HG03135 (cell line): ENCODE measurements around the gene TMEM115.

Source experiments
- ATAC-seq: cut with Tn5 transposase; IDR thresholded peaks from one replicate; pipeline ENCODE4 v1.9.1; 2021; ENCODE audit warnings: mild to moderate bottlenecking, moderate library complexity; ENCODE audit not compliant: unreplicated experiment

TMEM115 gene

DNA sequence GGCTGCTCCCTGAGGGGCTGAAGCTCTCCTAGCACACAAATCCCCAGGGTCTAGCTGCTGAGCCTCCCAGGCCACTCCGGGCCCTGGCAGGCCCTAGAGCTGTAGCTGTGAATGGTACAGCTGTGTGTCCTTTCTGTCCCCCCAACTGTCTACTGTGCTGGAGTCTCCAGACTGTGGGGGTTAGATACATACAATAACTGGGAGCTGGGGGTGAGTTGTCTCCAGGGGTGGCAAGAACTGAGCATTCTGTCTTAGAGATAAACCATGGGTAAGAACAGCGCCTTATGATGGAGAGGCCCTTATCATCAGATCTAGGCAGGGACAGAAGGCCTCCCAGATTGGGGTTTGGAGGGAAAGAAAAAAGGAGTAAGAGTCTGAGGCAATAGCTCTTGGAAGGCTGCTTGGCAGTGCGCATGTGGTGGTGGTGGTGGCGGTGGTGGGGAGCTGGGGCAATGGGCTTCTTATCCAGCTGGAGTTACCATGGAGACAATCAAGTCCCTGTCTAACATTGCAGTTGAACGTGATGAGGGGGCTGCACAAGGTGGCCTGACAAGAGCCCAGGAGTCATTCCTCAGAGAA lies 5.0 kb downstream of the TMEM115 start:
- ATAC-seq = no peak

DNA sequence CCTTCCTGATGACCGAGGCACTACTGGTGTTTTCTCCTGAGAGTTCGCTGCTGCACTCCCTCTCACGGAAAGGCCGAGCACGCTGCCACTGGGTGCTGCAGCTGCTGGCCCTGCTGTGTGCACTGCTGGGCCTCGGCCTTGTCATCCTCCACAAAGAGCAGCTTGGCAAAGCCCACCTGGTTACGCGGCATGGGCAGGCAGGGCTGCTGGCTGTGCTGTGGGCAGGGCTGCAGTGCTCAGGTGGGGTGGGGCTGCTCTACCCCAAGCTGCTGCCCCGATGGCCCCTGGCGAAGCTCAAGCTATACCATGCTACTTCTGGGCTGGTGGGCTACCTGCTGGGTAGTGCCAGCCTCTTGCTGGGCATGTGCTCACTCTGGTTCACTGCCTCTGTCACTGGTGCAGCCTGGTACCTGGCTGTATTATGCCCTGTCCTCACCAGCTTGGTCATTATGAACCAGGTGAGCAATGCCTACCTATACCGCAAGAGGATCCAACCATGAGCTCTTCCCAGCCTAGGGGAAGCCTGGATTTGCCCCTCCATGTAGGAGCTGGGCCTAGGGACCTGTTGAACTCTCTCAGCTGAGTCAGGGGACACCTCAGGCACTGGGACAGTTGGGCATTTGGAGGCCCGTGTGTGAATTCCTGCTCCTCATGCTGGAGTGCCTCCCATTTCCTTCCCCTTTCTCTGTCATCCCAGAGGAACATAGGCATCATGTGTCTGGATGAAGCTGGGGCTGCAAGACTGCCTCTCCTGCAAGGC lies 5.9 kb downstream of the TMEM115 start:
- ATAC-seq = no peak

DNA sequence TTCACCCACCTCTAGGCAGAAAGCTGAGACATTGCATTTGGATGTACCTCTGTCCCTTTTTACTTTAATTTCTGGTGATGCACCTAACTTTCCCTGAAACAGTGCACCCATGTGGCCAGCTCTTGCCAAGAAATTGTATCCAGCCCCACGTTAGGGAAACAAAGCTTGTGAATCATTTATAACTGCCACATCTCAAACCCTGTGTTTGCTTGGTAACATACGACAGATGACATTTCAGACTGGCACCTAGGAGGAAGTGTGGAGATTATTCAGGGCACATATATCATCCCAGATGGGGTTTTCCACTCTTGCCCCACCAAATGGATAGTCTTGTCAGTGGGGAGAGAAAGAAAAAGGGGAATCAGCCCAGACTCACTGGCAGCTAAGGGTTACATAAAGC lies 6.5 kb downstream of the TMEM115 start:
- ATAC-seq = no peak

DNA sequence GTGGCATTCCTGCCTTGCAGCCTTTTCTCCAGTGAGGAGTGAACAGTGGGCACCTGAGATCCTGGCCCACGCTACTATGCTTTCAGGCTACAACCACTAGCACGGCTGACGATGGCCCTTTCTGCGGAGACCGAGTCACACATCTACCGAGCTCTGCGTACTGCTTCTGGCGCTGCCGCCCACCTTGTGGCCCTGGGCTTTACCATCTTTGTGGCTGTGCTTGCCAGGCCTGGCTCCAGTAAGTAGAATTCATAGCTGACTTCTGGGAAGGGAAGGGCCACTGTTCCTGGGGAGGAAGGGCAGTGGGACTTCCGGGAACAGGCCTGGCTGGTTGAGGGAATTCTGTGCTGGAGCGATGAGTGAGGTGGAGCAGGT lies 8.0 kb downstream of the TMEM115 start:
- no peak for ATAC-seq

DNA sequence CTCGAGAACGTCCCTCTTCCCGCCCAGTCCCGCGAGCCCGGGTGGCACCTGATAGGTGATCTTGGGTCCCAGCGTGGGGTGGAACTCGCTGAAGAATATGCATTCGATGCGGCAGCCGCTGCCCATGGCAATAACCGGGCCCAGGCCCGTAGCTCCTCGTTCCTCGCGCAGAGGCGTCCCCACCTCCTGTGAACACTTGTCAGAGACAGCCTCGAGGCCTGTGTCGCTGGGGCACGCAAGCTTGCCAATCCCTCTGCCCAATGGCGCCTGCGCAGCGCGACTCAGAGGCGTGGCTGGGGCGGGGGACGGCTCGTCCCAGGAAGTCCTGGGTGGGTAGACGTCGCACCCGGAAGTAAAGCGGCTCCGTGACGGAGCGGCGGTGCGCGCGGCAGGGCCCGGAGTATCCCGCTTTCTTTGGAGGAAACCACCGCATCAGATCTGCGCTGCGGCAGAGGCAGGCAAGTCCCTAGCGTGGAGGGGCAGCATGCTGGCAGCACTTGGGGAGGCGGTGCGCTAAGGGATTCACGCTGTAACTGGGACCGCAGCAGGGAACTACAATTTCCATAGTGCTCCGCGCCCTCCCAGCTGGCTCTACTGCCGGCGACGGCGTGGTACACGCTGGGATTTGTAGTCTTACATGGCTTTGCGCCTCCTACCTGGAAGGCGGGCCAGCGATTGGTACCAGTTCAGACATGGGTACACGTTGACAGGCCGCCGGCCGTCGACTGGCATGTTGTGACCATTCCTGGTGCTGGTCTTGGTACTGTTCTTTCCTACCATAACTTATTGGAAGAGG lies 8.6 kb downstream of the TMEM115 start, which contains the start of the genes CYB561D2 and NPRL2:
Gene CYB561D2 (plus strand): TSS at position 336 of the 796 bp plus-strand sequence. CDS start 572 bp downstream, outside the sequence.
Gene NPRL2 (minus strand): TSS at position 249 of the 796 bp plus-strand sequence. CDS start 123 bp downstream, at position 126.
- ATAC-seq = peak; percentile 78

DNA sequence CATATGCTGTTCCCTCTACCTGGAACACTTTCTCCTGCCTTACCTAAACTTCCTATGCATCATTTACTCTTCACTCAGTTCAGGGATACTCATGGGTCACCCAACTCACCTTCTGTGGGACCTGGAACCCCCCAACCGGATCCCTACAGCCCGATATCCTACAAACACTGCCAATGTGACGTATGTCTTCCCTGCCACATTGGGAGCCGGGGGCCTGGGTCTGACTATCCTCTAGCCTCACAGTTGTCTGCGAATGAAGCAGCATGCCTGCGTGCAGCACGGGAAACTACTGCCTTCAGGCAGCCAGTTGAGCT lies 9.2 kb downstream of the TMEM115 start:
- no peak for ATAC-seq

DNA sequence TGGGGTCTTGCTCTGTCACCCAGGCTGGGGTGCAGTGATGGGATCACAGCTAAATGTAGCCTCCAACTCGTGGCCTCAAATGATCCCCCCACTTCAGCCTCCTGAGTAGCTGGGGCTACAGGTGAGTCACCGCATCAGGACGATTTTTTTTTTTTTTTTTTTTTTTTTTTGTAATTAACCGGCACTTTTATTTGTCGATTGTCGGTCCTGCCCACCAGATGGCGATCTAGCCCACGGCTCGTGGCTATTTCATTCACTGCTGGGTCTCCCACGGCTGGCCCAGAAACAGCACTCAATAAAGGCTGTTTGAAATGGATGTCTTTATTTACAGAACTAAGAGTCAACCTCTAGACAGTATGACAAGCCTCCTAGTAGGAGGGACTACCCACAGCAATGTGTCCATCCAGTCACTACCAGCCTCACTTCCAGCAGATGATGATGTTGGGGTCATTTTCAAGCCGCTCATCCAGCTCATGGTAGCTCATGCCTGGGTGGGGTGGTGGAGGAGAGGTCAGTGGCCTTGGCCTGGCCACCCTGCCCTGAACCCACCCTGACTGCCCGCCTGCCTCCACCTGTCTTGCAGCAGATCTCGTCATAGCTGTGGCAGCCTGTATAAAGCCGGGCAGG lies 12.0 kb downstream of the TMEM115 start:
- ATAC-seq = no peak

DNA sequence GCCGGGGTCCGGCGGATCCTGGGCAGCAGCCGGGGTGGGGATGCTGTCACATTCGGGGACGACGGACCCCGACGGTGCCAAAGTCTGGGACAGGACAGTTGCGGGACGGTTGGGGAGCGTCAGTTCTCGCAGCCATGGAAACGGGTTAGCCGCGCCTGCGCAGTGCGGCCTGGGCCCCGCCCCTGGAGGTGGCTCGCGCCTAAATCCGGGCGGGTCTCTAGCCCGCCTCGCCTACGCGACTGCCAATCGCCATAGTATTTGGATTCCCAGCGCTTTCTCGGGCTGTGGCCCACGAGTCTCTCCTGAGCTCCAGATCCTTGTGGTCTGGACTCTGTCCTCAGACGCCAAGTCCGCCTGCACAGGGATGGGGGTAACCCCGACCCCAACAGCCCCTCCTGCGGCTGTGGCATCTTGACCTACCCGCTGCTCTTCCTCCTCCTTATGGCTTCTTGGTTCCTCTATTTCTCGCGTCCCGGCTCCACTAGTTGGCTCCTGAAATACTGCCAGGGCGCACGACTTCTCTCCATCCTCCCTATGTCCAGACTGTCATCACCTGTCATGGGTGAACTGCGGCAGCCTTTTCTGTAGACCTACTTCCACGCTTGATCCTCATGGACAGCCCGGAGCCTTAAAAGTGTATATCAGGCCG lies 13.6 kb downstream of the TMEM115 start, which contains the start of gene ZMYND10:
Gene ZMYND10 (minus strand): TSS at position 147 of the 649 bp plus-strand sequence. CDS start 153 bp downstream, outside the sequence.
- ATAC-seq = no peak

DNA sequence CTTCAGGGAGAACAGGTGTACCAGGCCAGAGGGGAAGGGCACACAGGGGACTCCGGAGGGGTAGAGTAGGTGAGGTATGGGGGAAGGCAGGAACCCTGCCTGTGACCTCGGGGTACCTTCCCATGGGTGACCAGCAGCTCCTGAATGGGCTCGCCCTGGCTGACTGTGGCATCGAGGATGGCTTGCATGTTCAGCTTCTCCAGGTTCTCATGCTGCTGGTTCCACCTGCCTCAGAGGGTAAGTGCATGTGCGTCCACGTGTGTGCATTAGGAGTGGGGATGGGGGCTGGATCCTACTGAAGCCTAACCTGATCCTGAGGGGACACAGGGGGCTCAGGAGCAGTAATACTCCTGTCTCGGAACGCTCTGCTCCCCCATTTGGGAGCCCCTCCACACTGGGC lies 14.3 kb downstream of the TMEM115 start:
- no peak for ATAC-seq

DNA sequence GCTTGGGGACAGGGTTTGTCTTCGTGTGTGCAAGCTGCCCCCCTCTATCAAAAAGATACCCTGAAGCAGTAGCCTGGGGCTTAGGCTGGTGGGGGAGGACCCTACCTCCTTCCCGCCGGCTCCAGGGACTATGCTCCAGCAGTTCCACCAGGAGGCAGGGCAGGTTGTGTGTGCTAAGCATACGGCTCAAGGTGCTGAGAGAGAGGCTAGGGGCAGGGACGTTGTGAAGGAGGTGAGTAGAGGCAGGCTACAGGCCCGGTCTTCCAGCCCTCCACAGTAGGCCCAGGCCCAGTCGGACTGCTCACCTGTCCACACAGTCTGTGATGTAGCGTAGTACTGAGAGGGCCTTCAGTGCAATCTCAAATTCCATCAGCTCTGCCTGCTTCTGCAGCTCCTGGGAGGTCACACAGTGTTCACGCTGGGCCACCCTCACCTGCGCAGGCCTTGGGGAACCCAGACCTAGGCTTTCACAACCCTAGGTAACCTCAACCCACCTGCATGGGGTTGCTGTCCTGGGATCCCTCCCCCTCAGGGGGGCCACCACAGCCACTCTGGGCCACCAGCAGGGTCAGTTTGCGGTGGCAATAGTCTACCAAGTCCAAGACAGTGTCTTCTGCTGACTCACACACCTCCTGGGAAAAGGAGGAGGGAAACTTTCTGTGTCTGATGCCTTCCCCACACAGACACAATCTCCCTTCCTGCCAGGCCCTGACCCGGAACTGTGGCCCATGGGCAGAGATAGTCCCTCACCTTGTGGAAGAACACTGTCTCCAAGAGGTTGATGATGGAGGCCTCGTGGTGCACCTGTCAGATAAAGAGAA lies 16.3 kb downstream of the TMEM115 start:
- ATAC-seq = no peak

DNA sequence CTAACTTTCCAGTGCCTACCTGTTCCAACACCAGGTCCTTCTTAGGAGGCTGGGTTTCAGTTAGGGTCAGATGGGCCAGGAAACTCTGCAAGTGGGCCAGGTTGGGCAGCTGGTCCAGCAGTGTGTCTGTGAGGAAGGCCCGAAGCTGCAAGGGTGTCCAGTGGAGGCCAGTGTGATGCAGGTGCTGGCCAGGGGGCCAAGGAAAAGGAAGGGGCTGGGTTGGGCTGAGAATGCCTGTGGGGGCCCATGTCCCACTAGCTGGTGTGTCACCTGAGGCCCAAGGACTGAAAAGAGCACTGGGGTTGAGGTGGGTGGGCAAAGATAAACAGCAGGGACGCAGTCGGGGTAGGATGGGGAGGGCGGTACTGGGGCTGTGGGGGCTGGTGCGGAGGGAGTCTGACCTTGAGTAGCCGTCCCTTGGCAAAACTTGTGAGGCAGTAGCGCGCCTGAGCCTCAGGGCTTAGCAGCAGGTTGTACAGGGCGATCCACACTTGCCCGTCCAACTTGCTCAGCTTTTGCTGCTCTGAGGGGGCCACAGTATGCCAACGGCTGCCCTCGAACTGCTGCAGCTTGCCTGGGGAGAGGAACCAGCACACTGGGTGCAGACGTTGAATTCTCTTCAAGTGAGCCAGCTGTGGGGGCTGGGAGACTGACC lies 17.2 kb downstream of the TMEM115 start:
- ATAC-seq = no peak

DNA sequence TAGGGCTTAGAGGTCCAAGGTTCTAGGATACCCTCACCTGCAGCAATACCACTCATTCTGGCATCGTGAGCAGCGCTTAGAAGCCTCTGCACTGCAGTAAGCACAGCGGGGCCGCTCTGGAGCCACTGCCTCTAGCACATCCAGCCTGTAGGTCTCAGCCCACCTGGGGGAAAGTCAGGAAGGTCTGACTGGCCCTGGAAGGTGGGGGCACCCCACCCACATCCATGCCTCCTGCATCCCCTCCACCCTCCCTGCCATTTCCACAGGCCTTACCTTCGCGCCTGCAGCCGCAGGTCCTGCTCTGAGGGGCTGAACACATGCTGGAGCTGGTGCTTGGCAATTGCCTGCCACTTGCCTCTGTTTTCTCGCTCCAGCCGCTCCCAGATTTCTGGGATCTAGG lies 17.8 kb downstream of the TMEM115 start:
- no peak for ATAC-seq

DNA sequence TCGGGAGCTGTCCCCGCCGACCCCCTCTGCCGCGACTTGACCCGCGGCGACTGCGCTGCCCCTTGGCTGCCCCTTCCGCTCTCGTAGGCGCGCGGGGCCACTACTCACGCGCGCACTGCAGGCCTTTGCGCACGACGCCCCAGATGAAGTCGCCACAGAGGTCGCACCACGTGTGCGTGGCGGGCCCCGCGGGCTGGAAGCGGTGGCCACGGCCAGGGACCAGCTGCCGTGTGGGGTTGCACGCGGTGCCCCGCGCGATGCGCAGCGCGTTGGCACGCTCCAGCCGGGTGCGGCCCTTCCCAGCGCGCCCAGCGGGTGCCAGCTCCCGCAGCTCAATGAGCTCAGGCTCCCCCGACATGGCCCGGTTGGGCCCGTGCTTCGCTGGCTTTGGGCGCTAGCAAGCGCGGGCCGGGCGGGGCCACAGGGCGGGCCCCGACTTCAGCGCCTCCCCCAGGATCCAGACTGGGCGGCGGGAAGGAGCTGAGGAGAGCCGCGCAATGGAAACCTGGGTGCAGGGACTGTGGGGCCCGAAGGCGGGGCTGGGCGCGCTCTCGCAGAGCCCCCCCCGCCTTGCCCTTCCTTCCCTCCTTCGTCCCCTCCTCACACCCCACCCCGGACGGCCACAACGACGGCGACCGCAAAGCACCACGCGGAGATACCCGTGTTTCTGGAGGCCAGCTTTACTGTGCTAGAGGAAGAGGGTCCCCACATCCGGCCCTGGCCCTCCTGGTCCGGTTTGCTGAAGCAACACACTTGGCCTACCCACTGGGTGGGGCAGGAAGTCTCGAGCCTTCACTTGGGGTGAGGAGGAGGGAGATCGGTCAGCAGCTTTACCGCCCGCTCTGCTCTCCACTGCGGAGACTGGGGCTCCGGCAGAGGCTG lies 18.6 kb downstream of the TMEM115 start, which contains the start of gene RASSF1:
Gene RASSF1 (minus strand): TSS at position 389 of the 882 bp plus-strand sequence. CDS start 31 bp downstream, at position 358.
- ATAC-seq = no peak

DNA sequence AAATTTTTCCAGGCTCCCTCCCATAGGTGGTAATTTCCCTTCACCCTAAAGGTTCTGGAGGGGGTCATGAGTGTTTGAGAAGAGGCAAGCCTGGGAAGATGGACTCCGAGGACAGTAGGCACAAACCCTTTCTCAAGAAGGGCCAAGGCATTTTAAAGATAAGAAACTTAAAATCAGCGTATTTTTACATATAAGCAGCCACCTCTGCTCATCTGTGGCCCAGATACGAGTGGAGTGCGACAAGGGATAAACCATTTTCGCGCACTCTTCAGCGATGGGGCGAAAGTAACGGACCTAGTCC lies 19.2 kb downstream of the TMEM115 start:
- no peak for ATAC-seq

DNA sequence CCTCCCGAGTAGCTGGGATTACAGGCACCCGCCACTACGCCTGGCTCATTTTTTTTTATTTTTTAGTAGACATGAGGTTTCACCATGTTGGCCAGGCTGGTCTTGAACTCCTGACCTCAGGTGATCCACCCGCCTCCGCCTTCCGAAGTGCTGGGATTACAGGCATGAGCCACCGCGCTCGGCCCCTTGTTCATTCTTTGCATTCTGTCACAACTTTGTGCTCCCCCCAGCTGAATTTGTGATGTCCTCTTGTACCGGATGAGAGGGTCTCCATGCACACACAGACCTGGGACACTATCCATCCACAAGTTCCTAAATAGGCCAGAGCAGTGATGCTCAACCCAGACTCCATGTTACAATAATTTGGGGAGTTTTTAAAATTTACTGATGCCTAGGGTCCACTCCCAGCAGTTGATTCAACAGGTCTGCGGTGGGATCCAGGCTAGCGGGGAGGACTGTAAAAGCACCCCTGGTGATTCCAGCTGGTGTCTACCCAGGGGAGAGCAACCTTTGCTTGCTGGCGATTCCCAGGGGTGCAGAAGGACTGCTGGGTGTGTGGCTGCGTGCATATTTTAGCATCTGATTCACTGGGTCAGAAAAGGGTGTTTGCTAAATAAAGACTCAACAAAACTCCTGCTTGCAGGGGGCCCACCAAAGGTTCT lies 19.7 kb downstream of the TMEM115 start:
- no peak for ATAC-seq

DNA sequence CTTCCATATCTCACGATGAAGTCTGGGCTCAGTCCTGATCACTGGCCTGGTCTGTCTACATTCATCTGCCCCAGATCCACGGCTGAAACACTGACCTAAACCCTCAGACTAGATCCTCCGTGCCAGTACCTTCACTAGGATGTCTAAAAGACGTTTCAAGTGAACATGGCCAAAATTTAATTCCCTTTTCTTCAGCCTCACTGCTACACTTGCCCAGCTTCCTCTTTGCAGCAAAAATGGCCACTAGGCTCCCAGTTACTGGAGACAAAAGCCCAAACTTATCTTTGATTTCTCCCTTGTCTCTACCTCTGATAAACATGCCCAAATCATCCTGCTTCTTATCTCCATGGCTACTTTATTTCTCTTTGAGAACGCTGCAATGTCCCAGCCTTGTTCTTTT lies 20.4 kb downstream of the TMEM115 start:
- ATAC-seq = no peak

DNA sequence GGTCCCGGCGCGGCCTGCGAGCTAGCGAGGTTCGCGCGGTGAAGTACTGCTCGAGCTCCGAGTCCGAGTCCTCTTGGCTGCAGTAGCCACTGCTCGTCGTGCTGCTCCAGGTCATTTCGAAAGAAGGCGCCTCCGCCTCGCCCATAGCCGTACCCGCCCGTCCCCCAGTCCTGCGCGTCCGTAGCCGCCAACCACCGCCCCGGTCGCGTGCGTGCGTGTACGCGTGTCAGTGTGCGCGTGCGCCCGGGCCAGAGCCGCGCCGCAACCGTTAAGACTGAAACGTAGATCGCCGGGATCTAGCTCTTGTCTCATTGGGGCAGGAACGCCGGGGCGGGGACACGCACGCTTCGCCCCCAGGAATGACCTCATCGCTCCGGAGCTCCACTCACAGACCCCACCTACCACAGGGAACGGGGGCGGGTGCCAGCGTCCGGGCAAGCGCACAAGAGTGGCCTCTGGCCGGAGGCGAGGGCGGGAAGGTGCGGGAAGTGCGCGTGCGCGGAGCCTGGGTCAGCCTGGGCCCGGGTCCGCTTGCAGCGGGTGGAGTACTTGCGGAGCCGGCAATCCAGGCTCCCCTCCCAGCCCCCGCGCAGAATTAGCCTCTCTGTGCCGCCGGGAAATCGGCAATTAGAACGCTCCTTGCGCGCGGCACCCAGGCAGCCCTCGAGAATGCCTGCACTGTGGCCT lies 22.0 kb downstream of the TMEM115 start:
- ATAC-seq = peak; percentile 67
